HG02623 (cell line): ENCODE measurements around the gene SSNA1.

Experiments
- ATAC-seq: cut with Tn5 transposase; IDR thresholded peaks from one replicate; pipeline ENCODE4 v1.9.1; 2021; ENCODE audit warnings: moderate library complexity; ENCODE audit not compliant: unreplicated experiment

The SSNA1 gene

GRCh38 chr9:137198051-137198901 lies 9.8 kb downstream of the SSNA1 start:
- ATAC-seq = no peak

- ATAC-seq = no peak
Observed at GRCh38 chr9:137198902-137199283, 10.4 kb downstream of the SSNA1 start.

DNA sequence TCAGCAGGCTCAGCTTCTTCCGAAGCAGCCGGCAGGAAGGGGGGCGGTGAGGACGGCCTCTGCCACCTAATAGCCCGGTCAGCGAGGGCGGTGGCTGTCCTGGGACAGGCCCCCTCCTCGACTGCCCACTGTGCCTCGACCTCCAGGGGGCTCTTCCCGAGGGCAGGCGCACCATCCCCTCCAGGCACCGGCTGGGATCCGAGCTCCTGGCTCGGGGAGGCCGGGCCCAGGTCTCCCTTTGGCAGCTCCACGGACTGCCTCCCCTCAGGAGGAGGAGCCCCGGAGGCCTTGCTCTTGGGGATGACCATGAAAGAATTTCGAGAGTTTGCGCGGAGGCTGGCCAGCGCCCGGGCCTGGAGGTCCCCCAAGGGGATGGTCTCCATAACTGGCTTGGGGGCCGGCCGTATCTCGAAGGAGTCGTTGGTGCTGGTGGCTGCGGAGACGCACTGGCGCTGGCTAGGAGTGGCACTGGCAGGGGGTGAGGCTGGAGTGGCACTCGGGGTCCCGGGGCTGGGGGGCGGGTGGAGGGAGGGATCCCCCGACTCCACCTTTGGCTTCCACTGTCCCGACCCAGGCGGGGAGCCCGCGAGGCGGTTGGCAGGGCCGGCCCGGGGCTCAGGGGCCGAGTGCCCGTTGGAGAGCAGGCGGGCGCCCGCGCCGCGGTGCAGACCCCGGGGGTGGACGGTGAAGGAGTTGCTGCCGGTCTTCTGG lies 11.1 kb downstream of the SSNA1 start:
- no peak for ATAC-seq

GRCh38 chr9:137200311-137201204 lies 12.1 kb downstream of the SSNA1 start, which contains the start of gene TPRN:
Gene TPRN, minus strand, starts transcription at chr9:137200741. Its CDS starts 30 bp downstream, at chr9:137200711.
- peak; percentile 82 for ATAC-seq

DNA sequence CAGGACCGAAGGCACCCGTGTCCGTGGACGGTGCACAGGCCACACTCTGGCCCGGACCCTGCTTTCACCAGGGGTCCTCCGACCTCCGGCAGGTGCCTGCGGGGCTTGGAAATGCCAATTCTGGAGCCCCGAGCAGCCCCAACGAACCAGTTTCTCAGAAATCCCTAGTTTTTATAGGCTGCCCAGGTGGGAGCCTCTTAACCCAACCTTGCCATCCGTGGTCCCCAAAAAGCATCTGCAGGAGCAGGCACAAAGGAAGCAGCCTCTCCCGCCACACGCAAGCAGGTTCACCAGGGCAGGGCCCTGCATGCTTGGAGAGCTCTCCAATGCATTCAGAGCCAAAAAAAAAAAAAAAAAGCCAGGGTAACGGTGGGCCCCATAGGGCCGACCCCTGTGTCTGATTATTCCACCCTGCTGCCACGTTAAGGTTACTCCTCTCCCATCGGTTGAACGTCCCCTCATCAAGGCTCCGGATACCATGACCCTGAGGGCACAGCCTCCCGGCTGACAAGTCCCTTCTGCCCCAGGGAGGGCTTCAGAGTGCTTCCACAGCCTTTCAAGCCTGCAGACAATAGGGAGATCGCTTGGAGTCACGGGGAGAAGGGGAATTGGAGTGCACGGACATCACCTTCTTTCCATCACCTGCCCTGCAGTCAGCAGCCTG lies 12.9 kb downstream of the SSNA1 start:
- ATAC-seq = no peak

DNA sequence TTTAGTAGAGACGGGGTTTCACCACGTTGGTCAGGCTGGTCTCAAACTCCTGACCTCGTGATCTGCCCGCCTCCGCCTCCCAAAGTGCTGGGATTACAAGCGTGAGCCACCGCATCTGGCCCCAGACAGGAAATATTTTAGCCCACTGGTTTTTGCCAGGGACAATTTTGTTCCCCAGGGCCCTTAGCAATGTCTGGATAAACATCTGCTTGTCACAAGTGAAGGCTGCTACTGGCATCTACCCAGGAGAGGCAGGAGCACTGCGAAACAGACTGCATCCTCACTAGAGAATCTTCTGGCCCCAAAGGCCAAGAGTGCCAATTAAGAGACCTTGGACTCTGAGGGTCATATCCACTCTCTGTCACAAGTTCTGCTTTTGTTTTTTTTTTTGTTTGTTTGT lies 14.5 kb downstream of the SSNA1 start:
- ATAC-seq = no peak

GRCh38 chr9:137204731-137205125 lies 16.3 kb downstream of the SSNA1 start:
- no peak for ATAC-seq

GRCh38 chr9:137205126-137206069 lies 16.9 kb downstream of the SSNA1 start, which contains the start of the genes NDOR1 and TMEM203:
Gene NDOR1, plus strand, starts transcription at chr9:137205700. Its CDS starts 78 bp downstream, at chr9:137205778.
Gene TMEM203, minus strand, starts transcription at chr9:137205648. Its CDS starts 234 bp downstream, at chr9:137205414.
- ATAC-seq = peak; percentile 34

GRCh38 chr9:137206602-137207001 lies 18.1 kb downstream of the SSNA1 start:
- ATAC-seq = no peak

- ATAC-seq = no peak
Observed at GRCh38 chr9:137211532-137211931, 23.1 kb downstream of the SSNA1 start.

- ATAC-seq = no peak
Observed at GRCh38 chr9:137212520-137212919, 24.0 kb downstream of the SSNA1 start.

DNA sequence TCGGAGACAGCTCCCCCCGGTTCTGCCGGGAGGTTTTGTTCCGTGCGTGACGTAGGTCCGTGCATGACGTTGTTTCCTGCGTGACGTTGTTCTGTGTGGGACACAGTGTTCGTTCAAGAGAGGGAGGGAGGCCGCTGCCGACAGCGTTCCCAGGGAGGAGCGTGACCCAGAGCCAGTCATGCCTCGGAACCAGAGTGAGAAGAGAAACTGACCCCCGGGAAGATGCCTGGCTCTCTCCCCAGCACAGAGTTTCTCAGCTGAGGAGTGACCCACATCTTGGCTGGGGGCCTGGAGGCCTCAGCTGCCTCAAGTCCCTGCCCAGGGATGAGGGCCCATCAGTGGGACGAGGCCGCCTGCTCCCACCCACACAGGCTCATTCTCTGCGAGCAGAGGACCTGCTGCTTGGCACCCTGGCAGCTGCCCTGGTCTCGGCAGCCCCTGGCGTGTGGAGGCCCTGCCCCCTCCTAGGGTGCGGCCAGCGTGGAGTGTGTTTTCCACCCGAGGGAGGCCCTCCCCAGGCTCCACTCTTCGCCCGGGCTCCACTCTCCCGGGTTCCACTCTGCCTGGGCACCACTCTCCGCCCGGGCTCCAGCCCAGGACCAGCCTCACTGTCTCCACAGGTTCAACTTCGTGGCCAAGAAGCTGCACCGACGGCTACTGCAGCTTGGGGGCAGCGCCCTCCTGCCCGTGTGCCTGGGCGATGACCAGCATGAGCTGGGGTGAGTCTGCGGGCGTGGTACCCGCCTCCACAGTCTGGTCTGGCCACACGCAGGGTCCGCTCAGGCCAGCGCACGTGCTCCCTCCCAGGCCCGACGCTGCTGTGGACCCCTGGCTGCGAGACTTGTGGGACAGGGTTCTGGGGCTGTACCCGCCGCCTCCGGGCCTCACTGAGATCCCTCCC lies 24.9 kb downstream of the SSNA1 start:
- ATAC-seq = no peak

- no peak for ATAC-seq
Observed at GRCh38 chr9:137214620-137215019, 26.1 kb downstream of the SSNA1 start.

DNA sequence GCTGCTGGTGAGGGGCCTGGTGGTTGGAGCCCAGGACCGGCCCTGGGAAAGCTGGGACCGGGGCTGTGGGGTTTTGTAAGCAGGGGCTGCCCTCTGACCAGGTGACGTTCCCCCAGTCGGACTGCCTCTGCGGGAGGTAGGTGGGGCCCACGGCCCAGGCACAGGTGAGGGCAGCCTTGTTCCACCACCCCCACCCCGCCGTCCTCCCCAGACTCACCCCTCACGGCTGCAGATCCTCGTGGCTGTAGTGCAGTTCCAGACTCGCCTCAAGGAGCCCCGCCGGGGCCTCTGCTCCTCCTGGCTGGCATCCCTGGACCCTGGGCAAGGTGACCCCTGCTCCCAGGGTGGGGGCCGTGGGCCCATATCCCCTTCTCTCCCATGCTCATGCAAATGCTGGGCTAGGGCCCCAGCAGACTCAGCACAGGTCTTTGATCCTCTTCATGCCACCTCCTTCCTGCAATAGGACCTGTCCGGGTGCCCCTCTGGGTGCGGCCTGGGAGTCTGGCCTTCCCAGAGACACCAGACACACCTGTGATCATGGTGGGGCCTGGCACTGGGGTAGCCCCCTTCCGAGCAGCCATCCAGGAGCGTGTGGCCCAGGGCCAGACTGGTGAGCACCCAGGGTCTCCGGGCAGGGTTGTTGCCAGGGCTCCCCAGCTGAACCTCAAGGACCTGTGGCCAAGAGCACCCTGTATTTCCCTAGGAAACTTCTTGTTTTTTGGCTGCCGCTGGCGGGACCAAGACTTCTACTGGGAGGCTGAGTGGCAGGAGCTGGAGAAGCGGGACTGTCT lies 26.9 kb downstream of the SSNA1 start:
- no peak for ATAC-seq

DNA sequence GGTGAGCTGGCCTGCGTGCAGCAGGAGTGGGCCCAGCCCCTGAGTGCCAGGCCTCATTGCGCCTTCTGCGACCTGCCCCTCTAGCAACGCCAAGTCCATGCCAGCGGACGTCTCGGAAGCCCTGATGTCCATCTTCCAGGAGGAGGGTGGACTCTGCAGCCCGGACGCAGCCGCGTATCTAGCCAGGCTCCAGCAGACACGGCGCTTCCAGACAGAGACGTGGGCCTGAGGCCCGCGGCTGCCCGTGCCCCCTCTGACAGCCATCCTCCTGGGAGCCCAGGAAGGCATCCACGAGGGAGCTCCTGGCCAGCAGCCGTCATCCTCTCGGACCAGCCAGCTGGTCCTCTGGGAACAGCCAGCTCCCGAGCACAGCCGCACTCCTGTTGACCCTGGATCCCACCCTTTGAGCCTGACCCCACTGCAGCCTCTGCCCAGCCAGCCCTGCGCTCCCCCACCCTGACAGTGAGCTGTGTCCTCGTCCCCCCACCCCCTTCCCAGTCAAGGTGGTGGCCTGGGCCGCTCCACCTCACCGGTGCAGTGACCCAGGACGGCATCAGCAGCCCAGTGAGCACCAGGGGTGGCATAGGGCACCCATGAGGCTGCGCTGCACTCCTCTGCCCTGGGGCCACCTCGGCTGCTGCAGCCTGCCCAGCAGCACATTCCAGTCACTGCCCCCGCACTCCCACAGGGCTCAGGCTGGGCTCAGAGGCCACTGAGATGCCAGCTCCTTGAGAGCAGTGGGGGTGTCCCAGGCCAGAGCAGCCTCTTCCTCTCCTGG lies 27.9 kb downstream of the SSNA1 start:
- no peak for ATAC-seq

DNA sequence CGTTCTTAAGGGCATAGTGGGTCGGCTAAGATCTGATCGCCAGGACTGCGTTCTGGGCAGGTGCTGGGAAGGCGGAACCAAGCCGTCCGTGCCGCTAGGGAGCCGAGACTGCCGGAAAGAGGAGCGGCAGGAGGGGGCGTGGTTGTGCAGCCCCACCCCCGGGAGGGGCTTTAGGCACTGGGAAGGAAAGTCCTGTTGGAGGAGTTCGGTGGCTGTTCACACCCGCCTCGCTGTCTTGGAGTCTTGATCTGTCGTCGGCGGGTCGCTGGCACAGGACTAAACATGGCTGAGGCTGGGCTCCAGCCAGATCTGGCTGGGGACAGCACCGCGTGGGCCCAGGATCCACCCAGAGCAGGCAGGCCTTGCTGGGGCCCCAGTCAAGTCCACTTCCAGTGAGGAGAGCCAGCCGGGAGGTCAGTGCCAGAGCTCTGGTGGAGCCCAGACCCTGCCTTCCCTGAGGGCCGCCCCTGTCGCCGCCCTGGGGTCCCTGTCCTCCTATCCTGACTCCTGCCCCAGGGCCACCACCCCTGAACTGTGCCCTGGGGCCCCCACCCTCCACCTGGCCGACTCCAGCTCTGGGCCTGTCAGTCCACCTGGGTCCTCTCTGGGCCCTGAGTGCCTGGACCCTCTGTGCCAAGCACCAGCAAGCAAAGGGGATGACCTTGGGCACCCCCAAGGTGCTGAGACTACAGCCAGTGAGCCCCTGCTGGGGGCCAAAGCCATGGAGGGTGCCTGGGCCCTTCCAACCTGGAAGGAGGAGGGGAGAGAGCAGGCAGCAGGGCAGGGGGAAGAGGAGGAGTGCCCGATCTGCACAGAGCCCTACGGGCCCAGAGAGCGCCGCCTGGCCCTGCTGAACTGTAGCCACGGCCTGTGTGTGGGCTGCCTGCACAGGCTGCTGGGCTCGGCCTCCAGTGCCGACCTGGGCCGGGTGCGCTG lies 29.1 kb downstream of the SSNA1 start:
- ATAC-seq = no peak
